GM12874 (cell line): ENCODE data around the gene GRIK1.

ENCODE experiments used
- CTCF ChIP-seq: IDR thresholded peaks from 2 replicates; pipeline ENCODE4 v1.5.1; 2011; ENCODE audit warnings: low read depth, mild to moderate bottlenecking, control low read depth, low read length, moderate library complexity; ENCODE audit not compliant: insufficient read depth

Gene GRIK1

GRCh38 chr21:29523646-29524045 lies 416.1 kb downstream of the GRIK1 start:
- TF ChIP-seq CTCF, result no peak

GRCh38 chr21:29521872-29522271 lies 417.9 kb downstream of the GRIK1 start:
- no peak for TF ChIP-seq CTCF

DNA sequence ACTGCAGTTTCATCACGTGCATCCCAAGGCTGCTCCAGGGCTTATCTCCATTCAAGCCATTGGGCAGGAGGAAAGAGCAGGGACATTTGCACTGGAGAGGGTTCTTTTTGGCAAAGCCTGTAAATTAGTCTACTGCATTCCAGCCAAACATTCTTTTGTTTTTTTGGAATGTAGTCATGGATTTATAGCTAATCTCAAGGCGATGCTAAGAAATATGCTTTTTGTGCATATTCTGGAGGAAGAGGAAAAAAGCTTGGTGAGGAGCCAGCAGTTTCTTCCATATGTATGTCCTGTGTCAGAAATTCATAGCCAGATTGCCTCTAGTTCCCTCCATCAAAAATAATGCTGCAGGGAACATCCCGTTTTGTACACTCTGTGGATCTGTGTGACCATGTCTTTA lies 419.6 kb downstream of the GRIK1 start:
- TF ChIP-seq CTCF, result no peak

DNA sequence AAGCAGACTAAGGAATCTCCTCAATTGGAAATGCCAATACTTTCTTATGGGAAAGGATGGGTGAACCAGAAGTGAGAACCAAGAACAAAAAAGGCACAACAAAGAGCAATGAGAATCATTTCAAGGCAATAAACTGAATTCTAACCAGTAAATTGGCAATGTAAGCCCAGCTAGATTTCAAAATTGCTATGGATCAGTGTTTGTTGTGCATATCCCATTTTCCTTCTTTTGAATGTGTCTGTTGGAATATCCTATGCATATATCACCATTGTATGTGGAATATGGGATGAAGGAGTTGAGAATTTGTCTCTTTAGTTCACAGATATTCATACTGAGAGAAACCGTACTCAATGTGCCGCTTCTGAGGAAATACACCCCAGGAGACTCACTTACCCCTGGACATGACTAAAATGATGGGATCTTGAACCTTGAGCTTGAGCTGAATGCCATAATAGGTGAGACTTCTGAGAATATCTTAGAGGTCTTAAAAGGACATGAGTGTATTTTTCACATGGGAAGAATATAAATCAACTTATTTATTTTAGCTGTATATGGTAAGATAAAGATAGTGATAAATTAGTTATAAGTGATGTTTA lies 425.0 kb downstream of the GRIK1 start:
- TF ChIP-seq CTCF, result no peak

DNA sequence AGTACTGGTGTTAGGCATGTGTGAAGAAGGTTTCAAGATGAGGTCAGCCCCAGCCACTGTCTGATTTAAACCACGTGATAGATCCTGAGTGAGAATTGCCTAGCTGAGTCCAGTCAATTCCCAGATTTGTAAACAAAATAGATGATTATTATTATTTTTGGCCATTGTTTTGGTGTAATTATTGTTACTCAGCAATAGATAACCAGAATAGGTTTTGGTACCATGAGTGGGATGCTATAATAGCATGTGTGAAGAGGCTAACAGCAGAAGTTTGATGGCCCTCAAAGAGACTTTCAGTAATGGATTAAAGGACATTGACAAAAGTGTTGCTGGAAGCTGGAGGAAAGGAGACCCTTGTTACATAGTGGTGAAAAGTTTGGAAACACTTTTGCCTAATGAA lies 426.3 kb downstream of the GRIK1 start:
- TF ChIP-seq CTCF, result no peak

- no peak for TF ChIP-seq CTCF
These were observed 428.7 kb downstream of the GRIK1 start for GRCh38 chr21:29511096-29511495.

DNA sequence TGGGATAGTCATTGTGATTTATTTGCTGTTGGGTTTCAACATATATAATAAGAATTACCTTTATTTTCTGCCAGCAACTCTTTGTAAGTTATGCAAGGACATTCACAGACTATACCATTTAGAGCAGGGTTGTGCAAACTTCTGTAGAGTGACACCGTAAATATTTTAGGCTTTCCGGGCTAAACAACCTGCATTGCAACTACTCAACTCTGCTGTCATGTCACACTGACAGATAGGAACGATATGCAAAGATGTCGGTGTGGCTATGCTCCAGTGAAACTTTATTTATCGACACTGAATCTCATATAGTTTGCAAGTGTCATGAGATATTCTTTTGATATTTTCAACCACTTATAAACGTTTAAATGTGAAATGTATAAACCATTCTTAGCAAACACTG lies 430.7 kb downstream of the GRIK1 start:
- TF ChIP-seq CTCF, result no peak
